ENCODE results near the gene IFITM2.
"Not testable (repeated sequence)": the region's sequence is repeated elsewhere in the genome, so short reads cannot be mapped to it uniquely, and the experiment has no call there.

The IFITM2 gene

GRCh38 chr11:285894-286220 lies 21.8 kb upstream of the IFITM2 start:
- Histone ChIP-seq H2AFZ (no peak overlapping the region), H3K4me2 (ENCODE audit: low read length) (no peak overlapping the region), H3K79me2 (no peaks in the 10 kb centered on the region), H3K9ac (no peak overlapping the region), H3K4me1 (no peaks in the 10 kb centered on the region), H3K27me3 (ENCODE audit: control insufficient read depth, insufficient read depth, low read length) (no peaks in the 10 kb centered on the region), H3K36me3 (ENCODE audit: control insufficient read depth, insufficient read depth, low read length) (no peaks in the 10 kb centered on the region), H3K27ac (no peak overlapping the region), H3K4me3 (ENCODE audit: low read depth, low read length) (no peak overlapping the region), H3K9me3 (ENCODE audit: control insufficient read depth, low read length) (no peaks in the 10 kb centered on the region)
- no peak for TF ChIP-seq CTCF (IDR thresholded peaks at IDR 0.05)

- not testable (repeated sequence) for H3K79me2 ChIP-seq; H3K9ac ChIP-seq; H2AFZ ChIP-seq; H3K27me3 ChIP-seq (ENCODE audit: control insufficient read depth, insufficient read depth, low read length); H3K9me3 ChIP-seq (ENCODE audit: control insufficient read depth, low read length); H3K4me3 ChIP-seq (ENCODE audit: low read depth, low read length); H3K36me3 ChIP-seq (ENCODE audit: control insufficient read depth, insufficient read depth, low read length); H3K4me2 ChIP-seq (ENCODE audit: low read length); H3K4me1 ChIP-seq; H3K27ac ChIP-seq
Measured at GRCh38 chr11:286977-287820, 20.4 kb upstream of the IFITM2 start.

- peak overlapping the region; percentile 75 for H2AFZ ChIP-seq
- no peaks in the 10 kb centered on the region for H3K79me2 ChIP-seq
- H3K27ac ChIP-seq = no peak overlapping the region
- H3K27me3 ChIP-seq (ENCODE audit: control insufficient read depth, insufficient read depth, low read length) = no peaks in the 10 kb centered on the region
- no peak overlapping the region for H3K9ac ChIP-seq
- peak overlapping the region; percentile 22 for H3K4me3 ChIP-seq (ENCODE audit: low read depth, low read length)
- TF ChIP-seq CTCF (IDR thresholded peaks at IDR 0.05) = no peak
- H3K4me1 ChIP-seq = no peaks in the 10 kb centered on the region
- no peaks in the 10 kb centered on the region for H3K36me3 ChIP-seq (ENCODE audit: control insufficient read depth, insufficient read depth, low read length)
- H3K9me3 ChIP-seq (ENCODE audit: control insufficient read depth, low read length) = no peaks in the 10 kb centered on the region
- H3K4me2 ChIP-seq (ENCODE audit: low read length) = peak overlapping the region; percentile 71
Measured at GRCh38 chr11:287821-288477, 19.7 kb upstream of the IFITM2 start.

- Histone ChIP-seq H3K36me3 (ENCODE audit: control insufficient read depth, insufficient read depth, low read length) (no peaks in the 10 kb centered on the region), H3K9me3 (ENCODE audit: control insufficient read depth, low read length) (no peaks in the 10 kb centered on the region), H3K27me3 (ENCODE audit: control insufficient read depth, insufficient read depth, low read length) (no peaks in the 10 kb centered on the region), H3K9ac (no peak within 1 kb of the TSS), H3K79me2 (no peaks in the 10 kb centered on the region), H3K4me1 (no peaks in the 10 kb centered on the region), H2AFZ (peak within 1 kb of the TSS; percentile 75), H3K4me2 (ENCODE audit: low read length) (peak within 1 kb of the TSS; percentile 71), H3K27ac (no peak within 1 kb of the TSS), H3K4me3 (ENCODE audit: low read depth, low read length) (peak within 1 kb of the TSS; percentile 22)
- no peak for TF ChIP-seq CTCF (IDR thresholded peaks at IDR 0.05)
Measured at GRCh38 chr11:288478-289397, 18.9 kb upstream of the IFITM2 start, which contains the start of gene PGGHG. Gene PGGHG (plus strand): TSS chr11:289126. CDS start chr11:289817, 691 bp downstream.

- H3K36me3 ChIP-seq (ENCODE audit: control insufficient read depth, insufficient read depth, low read length) = no peaks in the 10 kb centered on the region
- no peak overlapping the region for H2AFZ ChIP-seq
- H3K9ac ChIP-seq = no peak overlapping the region
- H3K4me2 ChIP-seq (ENCODE audit: low read length) = peak overlapping the region; percentile 22
- H3K79me2 ChIP-seq = no peaks in the 10 kb centered on the region
- no peaks in the 10 kb centered on the region for H3K27me3 ChIP-seq (ENCODE audit: control insufficient read depth, insufficient read depth, low read length)
- no peak overlapping the region for H3K4me3 ChIP-seq (ENCODE audit: low read depth, low read length)
- no peak overlapping the region for H3K27ac ChIP-seq
- H3K4me1 ChIP-seq = no peaks in the 10 kb centered on the region
- H3K9me3 ChIP-seq (ENCODE audit: control insufficient read depth, low read length) = no peaks in the 10 kb centered on the region
- TF ChIP-seq CTCF (IDR thresholded peaks at IDR 0.05) = no peak
Measured at GRCh38 chr11:289398-289711, 18.3 kb upstream of the IFITM2 start.

Measured in parathyroid adenoma (tissue), 2 donors.